Large intestine (tissue), 3 donors: Measurements from ENCODE around the gene ADARB2. TPM values are rescaled to one million over a fixed set of nuclear protein-coding genes. Genes with fewer than 3 reads are reported as not detected.
"Not testable (repeated sequence)": the region's sequence is repeated elsewhere in the genome, so short reads cannot be mapped to it uniquely, and the experiment has no call there.

Experiments used
- DNase-seq, 2 donors: peaks; one replicate each; pipeline versions ENCODE4 v3.0.0 to v3.0.0-alpha.2; 2013
- H3K27ac ChIP-seq: one replicate; pipeline ENCODE4 v1.5.1; 2013; ENCODE audit warnings: low read length
- H3K27me3 ChIP-seq: 2 replicates; pipeline ENCODE4 v1.6.1; 2013; ENCODE audit warnings: low read length; ENCODE audit not compliant: control insufficient read depth, insufficient read depth
- H3K36me3 ChIP-seq: 2 replicates; pipeline ENCODE4 v1.6.1; 2013; ENCODE audit warnings: low read length; ENCODE audit not compliant: control insufficient read depth, insufficient read depth
- H3K4me1 ChIP-seq: one replicate; pipeline ENCODE4 v1.6.1; 2013; ENCODE audit warnings: low read length; ENCODE audit not compliant: control insufficient read depth, insufficient read depth
- H3K4me3 ChIP-seq: one replicate; pipeline ENCODE4 v1.5.1; 2013; ENCODE audit warnings: low read length
- H3K9me3 ChIP-seq: one replicate; pipeline ENCODE4 v1.6.1; 2013; ENCODE audit warnings: mild to moderate bottlenecking, low read depth, low read length, moderate library complexity; ENCODE audit not compliant: control insufficient read depth
- WGBS: methylation state at CpG from one replicate; pipeline ENCODE4 v1.1.5; 2013; ENCODE audit warnings: low lambda C conversion rate; ENCODE audit not compliant: insufficient coverage; 5-methylcytosine and 5-hydroxymethylcytosine counted together
- polyA plus RNA-seq: library from polyadenylated mRNA; unstranded; fragments of 120-200 nt; gene quantifications from one replicate; pipeline ENCODE4 v1.2.1, GENCODE V29; 2013

ADARB2 gene
- polyA plus RNA-seq, 1 donor: 0.52 TPM

- 71% methylated on average over 1 of the region's 20 CpGs for WGBS
- DNase-seq, H3K9me3 ChIP-seq, H3K4me3 ChIP-seq, H3K27me3 ChIP-seq, H3K27ac ChIP-seq, H3K36me3 ChIP-seq, H3K4me1 ChIP-seq: not testable (repeated sequence)
Observed at GRCh38 chr10:1326514-1326913, 410.8 kb downstream of the ADARB2 start.

GRCh38 chr10:1324903-1325302, 412.4 kb downstream of the ADARB2 start:
- DNase-seq: peak in 1 of 2 donors; percentile 11
- no peak overlapping the region for H3K4me3 ChIP-seq
- H3K9me3 ChIP-seq: peaks cover 7% of the 10 kb centered on the region
- H3K4me1 ChIP-seq: peaks cover 6% of the 10 kb centered on the region
- no peak overlapping the region for H3K27ac ChIP-seq
- no peaks in the 10 kb centered on the region for H3K36me3 ChIP-seq
- H3K27me3 ChIP-seq: no peaks in the 10 kb centered on the region
- WGBS: no CpG with 5 or more reads among the region's 10 CpGs

- Histone ChIP-seq H3K27me3 (no peaks in the 10 kb centered on the region), H3K9me3 (peaks cover 7% of the 10 kb centered on the region), H3K4me3 (no peak overlapping the region), H3K27ac (no peak overlapping the region), H3K36me3 (no peaks in the 10 kb centered on the region), H3K4me1 (peaks cover 6% of the 10 kb centered on the region)
- DNase-seq: peak in 1 of 2 donors; percentile 15
- 20% methylated on average over 1 of the region's 6 CpGs for WGBS
Observed at GRCh38 chr10:1323951-1324350, 413.4 kb downstream of the ADARB2 start.

GRCh38 chr10:1320739-1321320, 416.5 kb downstream of the ADARB2 start:
- no peaks in the 10 kb centered on the region for H3K36me3 ChIP-seq
- H3K4me3 ChIP-seq: no peak overlapping the region
- no peak overlapping the region for H3K27ac ChIP-seq
- H3K4me1 ChIP-seq: peaks cover 6% of the 10 kb centered on the region
- H3K9me3 ChIP-seq: no peaks in the 10 kb centered on the region
- no peak for DNase-seq
- WGBS: no CpG with 5 or more reads among the region's 3 CpGs
- H3K27me3 ChIP-seq: no peaks in the 10 kb centered on the region

DNA sequence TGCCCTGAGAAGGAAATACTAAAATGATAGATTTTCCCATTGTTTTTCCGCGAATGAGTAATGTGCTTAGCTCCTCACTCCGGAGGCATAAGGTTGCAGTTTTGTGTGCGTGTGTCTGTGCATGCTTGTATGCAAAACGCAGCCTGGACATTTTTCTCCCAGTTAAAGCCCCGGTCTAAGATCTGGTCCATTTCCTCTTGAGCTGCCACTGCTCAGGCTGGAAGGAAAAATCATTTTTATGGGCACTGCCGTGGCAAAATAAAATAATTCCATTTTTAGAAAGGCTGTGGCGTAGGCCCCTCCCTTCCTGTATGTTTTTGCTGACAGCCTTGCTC, 420.5 kb downstream of the ADARB2 start:
- Histone ChIP-seq H3K4me3 (no peak overlapping the region), H3K27me3 (no peaks in the 10 kb centered on the region), H3K4me1 (no peaks in the 10 kb centered on the region), H3K36me3 (no peaks in the 10 kb centered on the region), H3K27ac (no peak overlapping the region), H3K9me3 (no peaks in the 10 kb centered on the region)
- no peak for DNase-seq
- WGBS: 82% methylated on average over 2 of the region's 8 CpGs

DNA sequence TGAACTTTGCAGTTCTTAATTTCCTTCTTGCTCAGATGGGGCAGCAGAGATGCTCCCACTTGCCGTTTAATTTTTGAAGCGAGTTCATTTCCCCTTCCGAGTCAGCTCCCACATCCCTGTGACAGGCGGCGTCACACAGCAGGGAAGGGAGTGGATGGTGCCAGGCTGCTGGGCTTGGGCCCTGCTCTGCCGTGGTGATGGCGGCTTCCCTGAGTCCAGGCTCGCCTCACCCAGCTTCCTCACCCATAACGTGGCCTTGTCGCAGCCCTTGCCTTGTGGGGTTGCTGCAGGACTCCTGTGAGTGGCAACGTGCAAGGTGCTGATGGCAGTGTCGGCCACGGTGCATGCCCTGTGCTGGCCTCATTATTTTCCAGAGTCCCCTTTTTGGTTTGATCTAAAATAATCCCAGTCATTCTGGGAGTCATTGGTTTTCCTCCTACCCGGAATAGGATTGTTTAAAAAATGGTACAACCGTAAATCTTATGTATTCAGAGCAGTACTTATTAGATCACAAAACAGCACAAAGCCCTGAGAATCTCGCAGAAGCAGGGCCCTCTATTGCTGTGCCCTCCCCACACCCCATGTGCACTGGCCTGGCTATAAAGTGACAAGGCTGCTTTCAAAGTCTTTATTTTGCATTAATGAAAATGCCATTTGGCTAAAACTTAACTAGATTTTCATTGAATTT, 421.1 kb downstream of the ADARB2 start:
- WGBS: 71% methylated on average over 2 of the region's 16 CpGs
- H3K36me3 ChIP-seq: no peaks in the 10 kb centered on the region
- H3K9me3 ChIP-seq: no peaks in the 10 kb centered on the region
- no peaks in the 10 kb centered on the region for H3K4me1 ChIP-seq
- no peak overlapping the region for H3K4me3 ChIP-seq
- H3K27me3 ChIP-seq: no peaks in the 10 kb centered on the region
- no peak overlapping the region for H3K27ac ChIP-seq
- no peak for DNase-seq

- WGBS: no CpG with 5 or more reads among the region's 10 CpGs
- DNase-seq: no peak
- Histone ChIP-seq H3K36me3 (no peaks in the 10 kb centered on the region), H3K27me3 (no peaks in the 10 kb centered on the region), H3K4me3 (no peak overlapping the region), H3K9me3 (no peaks in the 10 kb centered on the region), H3K4me1 (no peaks in the 10 kb centered on the region), H3K27ac (no peak overlapping the region)
Observed at GRCh38 chr10:1315178-1315577, 422.1 kb downstream of the ADARB2 start.

GRCh38 chr10:1311726-1312125, 425.6 kb downstream of the ADARB2 start:
- no peaks in the 10 kb centered on the region for H3K27me3 ChIP-seq
- no peak overlapping the region for H3K4me3 ChIP-seq
- H3K36me3 ChIP-seq: no peaks in the 10 kb centered on the region
- no peak overlapping the region for H3K27ac ChIP-seq
- no peaks in the 10 kb centered on the region for H3K4me1 ChIP-seq
- WGBS: no CpG with 5 or more reads among the region's 7 CpGs
- no peak for DNase-seq
- no peaks in the 10 kb centered on the region for H3K9me3 ChIP-seq

DNA sequence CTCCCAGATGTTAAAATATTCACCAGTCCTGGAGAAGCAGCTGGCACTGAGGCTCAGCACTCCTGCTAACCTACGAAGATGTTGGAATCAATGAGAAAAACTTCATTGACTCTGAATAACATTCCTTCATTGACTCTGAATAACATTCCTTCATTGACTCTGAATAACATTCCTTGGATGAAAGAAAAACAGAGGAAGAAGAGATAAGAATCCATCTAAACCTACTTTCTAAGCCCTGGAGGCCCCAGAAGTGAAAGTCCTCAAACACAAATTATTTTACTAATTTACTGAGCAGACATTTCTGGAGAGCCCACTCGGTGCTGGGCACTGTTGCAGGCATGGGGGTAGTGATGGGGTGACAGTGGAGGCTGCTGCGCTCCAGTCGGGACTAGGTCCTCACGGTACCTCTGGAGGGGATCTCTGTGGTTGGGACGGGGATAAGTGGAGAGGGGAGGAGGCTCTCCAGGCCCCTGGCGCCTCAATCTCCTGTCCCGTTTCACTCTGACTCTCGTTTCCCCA, 427.0 kb downstream of the ADARB2 start:
- no peaks in the 10 kb centered on the region for H3K4me1 ChIP-seq
- no peaks in the 10 kb centered on the region for H3K9me3 ChIP-seq
- WGBS: 100% methylated on average over 1 of the region's 9 CpGs
- H3K4me3 ChIP-seq: no peak overlapping the region
- H3K36me3 ChIP-seq: no peaks in the 10 kb centered on the region
- no peaks in the 10 kb centered on the region for H3K27me3 ChIP-seq
- H3K27ac ChIP-seq: no peak overlapping the region
- DNase-seq: no peak

DNA sequence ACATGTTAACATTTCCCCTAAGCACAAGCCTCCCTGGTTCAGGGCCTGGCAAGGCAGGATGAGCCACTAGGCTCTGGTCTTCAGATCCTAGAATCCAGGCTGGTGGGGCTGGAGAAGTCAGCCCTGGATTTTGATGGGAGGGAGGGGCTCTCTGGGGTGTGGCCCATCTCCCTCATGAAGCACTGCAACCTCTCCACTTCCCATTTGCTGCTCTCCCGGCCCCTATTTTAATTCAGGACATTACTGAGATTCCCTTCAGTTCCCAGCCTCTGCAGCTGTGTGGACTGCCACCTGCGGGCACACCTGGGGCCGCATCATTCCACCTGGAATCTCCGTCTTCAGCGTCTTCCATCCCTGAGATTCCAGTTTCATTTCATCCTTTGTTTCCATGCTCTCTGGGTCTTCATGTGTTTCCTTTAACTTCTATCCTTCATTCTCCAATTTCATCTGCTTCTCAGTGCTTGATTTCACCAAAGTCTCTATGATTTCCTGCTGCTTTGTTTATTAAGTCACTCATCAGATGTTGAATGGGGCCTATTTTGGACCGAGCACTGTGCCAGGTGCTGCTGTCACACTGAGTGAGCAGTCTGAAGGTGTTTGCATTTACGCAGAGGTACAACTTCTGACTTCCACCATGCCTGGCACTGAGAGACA, 427.6 kb downstream of the ADARB2 start:
- no peak overlapping the region for H3K27ac ChIP-seq
- H3K4me3 ChIP-seq: no peak overlapping the region
- no peaks in the 10 kb centered on the region for H3K36me3 ChIP-seq
- H3K9me3 ChIP-seq: no peaks in the 10 kb centered on the region
- H3K4me1 ChIP-seq: no peaks in the 10 kb centered on the region
- 81% methylated on average over 4 of the region's 7 CpGs for WGBS
- DNase-seq: no peak
- H3K27me3 ChIP-seq: no peaks in the 10 kb centered on the region
